ENCODE data around the gene NF1. TPM values are rescaled to one million over a fixed set of nuclear protein-coding genes. Genes with fewer than 3 reads are reported as not detected.
"Not testable (repeated sequence)": the region's sequence is repeated elsewhere in the genome, so short reads cannot be mapped to it uniquely, and the experiment has no call there.

NF1 gene
- total RNA-seq, 1 experiment from 2014 or later: 11.6 TPM

- no peaks in the 10 kb centered on the region for H3K27me3 ChIP-seq (ENCODE audit: control insufficient read depth, insufficient read depth, low read length)
- no peak for DNase-seq
- no peak overlapping the region for H3K4me3 ChIP-seq (ENCODE audit: insufficient read depth, low read depth, low read length)
- H3K36me3 ChIP-seq (replicated peaks; ENCODE audit: control insufficient read depth, insufficient read depth, low read length): no peaks in the 10 kb centered on the region
These were observed 72.3 kb downstream of the NF1 start for GRCh38 chr17:31167111-31167510.

GRCh38 chr17:31171701-31172100, 76.9 kb downstream of the NF1 start:
- Histone ChIP-seq H3K27me3 (ENCODE audit: control insufficient read depth, insufficient read depth, low read length) (no peaks in the 10 kb centered on the region), H3K36me3 (replicated peaks; ENCODE audit: control insufficient read depth, insufficient read depth, low read length) (no peaks in the 10 kb centered on the region)
- no peak for DNase-seq

GRCh38 chr17:31172388-31172787, 77.6 kb downstream of the NF1 start:
- no peaks in the 10 kb centered on the region for H3K36me3 ChIP-seq (replicated peaks; ENCODE audit: control insufficient read depth, insufficient read depth, low read length)
- H3K4me3 ChIP-seq (ENCODE audit: insufficient read depth, low read depth, low read length): no peak overlapping the region
- no peak for DNase-seq
- no peaks in the 10 kb centered on the region for H3K27me3 ChIP-seq (ENCODE audit: control insufficient read depth, insufficient read depth, low read length)

More at GRCh38 chr17:31171701-31172100, 76.9 kb downstream of the NF1 start:
- H3K4me3 ChIP-seq (ENCODE audit: insufficient read depth, low read depth, low read length): no peak overlapping the region

DNA sequence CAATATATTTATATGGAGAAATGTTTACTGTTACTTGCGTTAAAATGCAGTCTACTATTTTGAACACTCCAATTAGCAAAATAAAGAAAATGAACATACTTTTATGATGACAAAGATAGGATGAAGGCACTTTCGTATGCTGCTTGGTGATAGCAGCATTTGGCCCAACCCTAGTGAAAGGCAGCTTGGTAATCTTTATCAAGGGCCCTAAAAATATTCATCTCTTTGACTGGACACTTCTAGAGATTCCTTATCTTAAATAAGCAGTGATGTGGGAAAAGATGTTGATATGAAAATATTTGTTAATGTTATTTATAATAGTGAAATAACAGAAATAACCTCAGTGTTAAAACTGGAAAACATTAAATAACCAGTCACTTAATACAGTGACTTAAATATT, 79.4 kb downstream of the NF1 start:
- DNase-seq: no peak
- no peaks in the 10 kb centered on the region for H3K27me3 ChIP-seq (ENCODE audit: control insufficient read depth, insufficient read depth, low read length)
- no peaks in the 10 kb centered on the region for H3K36me3 ChIP-seq (replicated peaks; ENCODE audit: control insufficient read depth, insufficient read depth, low read length)
- H3K4me3 ChIP-seq (ENCODE audit: insufficient read depth, low read depth, low read length): no peak overlapping the region

- no peaks in the 10 kb centered on the region for H3K27me3 ChIP-seq (ENCODE audit: control insufficient read depth, insufficient read depth, low read length)
- DNase-seq: no peak
These were observed 80.5 kb downstream of the NF1 start for GRCh38 chr17:31175237-31175636.

DNA sequence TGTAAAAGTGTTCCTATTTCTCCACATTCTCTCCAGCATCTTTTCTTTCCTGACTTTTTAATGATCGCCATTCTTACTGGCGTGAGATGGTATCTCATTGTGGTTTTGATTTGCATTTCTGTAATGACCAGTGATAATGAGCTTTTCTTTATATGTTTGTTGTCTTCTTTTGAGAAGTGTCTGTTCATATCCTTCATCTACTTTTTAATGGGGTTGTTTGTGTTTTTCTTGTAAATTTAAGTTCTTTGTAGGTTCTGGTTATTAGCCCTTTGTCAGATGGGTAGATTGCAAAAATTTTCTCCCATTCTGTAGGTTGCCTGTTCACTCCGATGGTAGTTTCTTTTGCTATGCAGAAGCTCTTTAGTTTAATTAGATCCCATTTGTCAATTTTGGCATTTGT, 81.4 kb downstream of the NF1 start:
- H3K36me3 ChIP-seq (replicated peaks; ENCODE audit: control insufficient read depth, insufficient read depth, low read length); H3K27me3 ChIP-seq (ENCODE audit: control insufficient read depth, insufficient read depth, low read length); DNase-seq; H3K4me3 ChIP-seq (ENCODE audit: insufficient read depth, low read depth, low read length): not testable (repeated sequence)

More at GRCh38 chr17:31175237-31175636, 80.5 kb downstream of the NF1 start:
- H3K4me3 ChIP-seq (ENCODE audit: insufficient read depth, low read depth, low read length): no peak overlapping the region
- H3K36me3 ChIP-seq (replicated peaks; ENCODE audit: control insufficient read depth, insufficient read depth, low read length): no peaks in the 10 kb centered on the region

DNA sequence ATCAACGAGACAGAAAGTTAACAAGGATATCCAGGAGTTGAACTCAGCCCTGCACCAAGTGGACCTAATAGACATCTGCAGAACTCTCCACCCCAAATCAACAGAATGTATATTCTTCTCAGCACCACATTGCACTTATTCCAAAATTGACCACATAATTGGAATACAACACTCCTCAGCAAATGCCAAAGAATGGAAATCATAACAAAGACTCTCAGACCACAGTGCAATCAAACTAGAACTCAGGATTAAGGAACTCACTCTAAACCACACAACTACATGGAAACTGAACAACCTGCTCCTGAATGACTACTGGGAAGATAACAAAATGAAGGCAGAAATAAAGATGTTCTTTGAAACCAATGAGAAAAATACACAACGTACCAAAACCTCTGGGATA, 84.2 kb downstream of the NF1 start:
- H3K27me3 ChIP-seq (ENCODE audit: control insufficient read depth, insufficient read depth, low read length); DNase-seq; H3K4me3 ChIP-seq (ENCODE audit: insufficient read depth, low read depth, low read length); H3K36me3 ChIP-seq (replicated peaks; ENCODE audit: control insufficient read depth, insufficient read depth, low read length): not testable (repeated sequence)

GRCh38 chr17:31195305-31195704, 100.5 kb downstream of the NF1 start:
- no peak overlapping the region for H3K4me3 ChIP-seq (ENCODE audit: insufficient read depth, low read depth, low read length)
- DNase-seq: no peak
- no peaks in the 10 kb centered on the region for H3K36me3 ChIP-seq (replicated peaks; ENCODE audit: control insufficient read depth, insufficient read depth, low read length)
- H3K27me3 ChIP-seq (ENCODE audit: control insufficient read depth, insufficient read depth, low read length): no peaks in the 10 kb centered on the region

- no peak for DNase-seq
- Histone ChIP-seq H3K36me3 (replicated peaks; ENCODE audit: control insufficient read depth, insufficient read depth, low read length) (no peaks in the 10 kb centered on the region), H3K27me3 (ENCODE audit: control insufficient read depth, insufficient read depth, low read length) (no peaks in the 10 kb centered on the region), H3K4me3 (ENCODE audit: insufficient read depth, low read depth, low read length) (no peak overlapping the region)
These were observed 103.2 kb downstream of the NF1 start for GRCh38 chr17:31198026-31198425.

- H3K36me3 ChIP-seq (replicated peaks; ENCODE audit: control insufficient read depth, insufficient read depth, low read length); H3K27me3 ChIP-seq (ENCODE audit: control insufficient read depth, insufficient read depth, low read length); H3K4me3 ChIP-seq (ENCODE audit: insufficient read depth, low read depth, low read length); DNase-seq: not testable (repeated sequence)
These were observed 103.9 kb downstream of the NF1 start for GRCh38 chr17:31198666-31199065.

DNA sequence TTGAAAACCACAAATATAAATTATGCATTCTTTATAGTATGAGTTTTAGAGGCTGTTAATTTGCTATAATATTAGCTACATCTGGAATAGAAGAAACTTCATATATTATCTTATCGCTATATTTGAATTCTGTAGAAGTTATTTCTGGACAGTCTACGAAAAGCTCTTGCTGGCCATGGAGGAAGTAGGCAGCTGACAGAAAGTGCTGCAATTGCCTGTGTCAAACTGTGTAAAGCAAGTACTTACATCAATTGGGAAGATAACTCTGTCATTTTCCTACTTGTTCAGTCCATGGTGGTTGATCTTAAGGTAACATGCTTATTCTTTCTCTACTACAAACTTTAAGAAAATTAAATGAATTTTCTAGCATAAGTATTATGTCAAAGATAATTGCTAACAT, 105.5 kb downstream of the NF1 start:
- Histone ChIP-seq H3K36me3 (replicated peaks; ENCODE audit: control insufficient read depth, insufficient read depth, low read length) (no peaks in the 10 kb centered on the region), H3K4me3 (ENCODE audit: insufficient read depth, low read depth, low read length) (no peak overlapping the region), H3K27me3 (ENCODE audit: control insufficient read depth, insufficient read depth, low read length) (no peaks in the 10 kb centered on the region)
- DNase-seq: no peak

- no peak for DNase-seq
- Histone ChIP-seq H3K27me3 (ENCODE audit: control insufficient read depth, insufficient read depth, low read length) (no peaks in the 10 kb centered on the region), H3K36me3 (replicated peaks; ENCODE audit: control insufficient read depth, insufficient read depth, low read length) (no peaks in the 10 kb centered on the region), H3K4me3 (ENCODE audit: insufficient read depth, low read depth, low read length) (no peak overlapping the region)
These were observed 108.2 kb downstream of the NF1 start for GRCh38 chr17:31202968-31203367.

DNA sequence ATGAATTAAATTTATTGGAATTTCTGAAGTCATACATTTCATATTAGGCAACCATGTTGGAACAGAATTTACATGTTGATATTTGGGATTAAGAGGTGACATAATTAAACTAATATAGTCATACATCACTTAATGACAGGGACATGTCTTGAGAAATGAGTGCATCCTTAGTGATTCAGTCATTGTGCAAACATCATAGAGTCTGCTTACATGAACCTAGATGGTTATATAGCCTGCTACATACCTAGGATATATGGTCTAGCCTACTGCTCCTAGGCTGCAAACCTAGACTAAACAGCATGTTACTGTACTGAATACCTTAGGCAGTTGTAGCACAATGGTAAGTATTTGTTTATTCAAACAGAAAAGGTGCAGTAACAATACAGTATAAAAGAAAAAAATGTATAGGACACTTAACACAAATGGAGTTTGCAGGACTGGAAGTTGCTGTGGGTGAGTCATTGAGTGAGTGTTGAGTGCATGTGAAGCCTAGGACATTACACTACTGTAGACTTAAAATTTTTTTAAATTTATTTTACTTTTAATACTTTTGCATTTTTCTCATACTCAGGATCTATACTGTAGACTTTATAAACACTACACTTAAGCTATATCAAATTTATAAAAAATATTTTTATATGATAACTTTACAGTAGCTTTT, 116.7 kb downstream of the NF1 start:
- Histone ChIP-seq H3K27me3 (ENCODE audit: control insufficient read depth, insufficient read depth, low read length) (no peaks in the 10 kb centered on the region), H3K36me3 (replicated peaks; ENCODE audit: control insufficient read depth, insufficient read depth, low read length) (no peaks in the 10 kb centered on the region; the same call in 1 of the 2 replicates), H3K4me3 (ENCODE audit: insufficient read depth, low read depth, low read length) (no peak overlapping the region)
- no peak for DNase-seq

DNA sequence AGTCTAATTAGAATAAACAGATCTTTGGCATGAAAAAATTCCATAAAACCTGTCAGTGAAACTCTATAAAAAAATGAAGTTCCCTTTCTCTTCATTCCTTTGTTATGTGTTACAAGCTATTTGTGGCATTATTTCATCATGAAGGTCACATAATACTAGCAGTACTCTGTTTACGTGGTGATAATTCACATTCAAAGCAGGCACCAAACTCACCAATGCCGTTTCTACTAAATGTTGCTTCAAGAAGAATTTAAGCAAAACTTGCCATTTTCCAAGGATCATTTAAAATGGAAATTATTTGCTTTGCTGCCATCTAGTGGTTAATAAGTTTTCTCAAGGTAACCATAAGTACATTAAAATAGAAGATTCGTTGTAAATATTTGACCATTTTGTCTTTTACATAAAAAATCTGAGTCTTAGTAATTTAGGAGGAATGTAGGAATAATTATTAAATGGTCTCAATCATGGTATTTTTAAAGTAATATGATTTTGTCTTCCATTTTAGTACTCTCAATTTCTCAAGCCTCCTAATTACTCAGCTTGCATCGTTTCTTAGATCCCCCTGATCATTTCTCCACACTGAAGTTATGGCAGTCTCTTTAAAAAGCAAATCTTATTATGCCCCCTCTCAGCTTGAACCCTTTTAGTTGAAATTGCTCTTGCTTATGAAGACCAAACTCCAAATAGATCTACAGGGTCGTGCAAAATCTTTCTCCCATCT, 121.4 kb downstream of the NF1 start:
- Histone ChIP-seq H3K36me3 (replicated peaks; ENCODE audit: control insufficient read depth, insufficient read depth, low read length) (no peaks in the 10 kb centered on the region; the same call in 1 of the 2 replicates), H3K27me3 (ENCODE audit: control insufficient read depth, insufficient read depth, low read length) (no peaks in the 10 kb centered on the region), H3K4me3 (ENCODE audit: insufficient read depth, low read depth, low read length) (no peak overlapping the region)
- DNase-seq: peak; percentile 13

GRCh38 chr17:31224366-31224765, 129.6 kb downstream of the NF1 start:
- no peaks in the 10 kb centered on the region; the same call in none of the 2 replicates for H3K36me3 ChIP-seq (replicated peaks; ENCODE audit: control insufficient read depth, insufficient read depth, low read length)
- no peak overlapping the region for H3K4me3 ChIP-seq (ENCODE audit: insufficient read depth, low read depth, low read length)
- H3K27me3 ChIP-seq (ENCODE audit: control insufficient read depth, insufficient read depth, low read length): no peaks in the 10 kb centered on the region

More at GRCh38 chr17:31224366-31224765, 129.6 kb downstream of the NF1 start:
- no peak for DNase-seq
